HEK293 (cell line): ENCODE results near the gene PPP1R14C.

Source experiments
- CTCF ChIP-seq: fragments of 450-650 bp; formaldehyde crosslinking; IDR thresholded peaks from 2 replicates; pipeline ENCODE4 v1.5.1; 2016; ENCODE audit warnings: missing biosample characterization, missing genetic modification characterization
- ZNF133 ChIP-seq: fragments of 450-650 bp; formaldehyde crosslinking; IDR thresholded peaks from 2 replicates; pipeline ENCODE4 v1.5.1; 2016; ENCODE audit warnings: missing biosample characterization, missing genetic modification characterization
- ZNF214 ChIP-seq: fragments of 450-650 bp; formaldehyde crosslinking; IDR thresholded peaks from 2 replicates; pipeline ENCODE4 v1.5.1; 2017; ENCODE audit warnings: missing biosample characterization, mild to moderate bottlenecking, missing genetic modification characterization, borderline replicate concordance
- ZNF623 ChIP-seq: fragments of 450-650 bp; formaldehyde crosslinking; IDR thresholded peaks from 2 replicates; pipeline ENCODE4 v1.5.1; 2016; ENCODE audit warnings: missing biosample characterization, missing genetic modification characterization
- ZNF645 ChIP-seq: fragments of 450-650 bp; formaldehyde crosslinking; IDR thresholded peaks from 2 replicates; pipeline ENCODE4; 2016; ENCODE audit warnings: missing biosample characterization, missing genetic modification characterization

- no peak for TF ChIP-seq ZNF623 (tag by site-specific recombination)
- no peak for TF ChIP-seq ZNF645 (tag by site-specific recombination)
- TF ChIP-seq CTCF (tag by site-specific recombination), result no peak
- TF ChIP-seq ZNF133, result no peak
- no peak for TF ChIP-seq ZNF214 (tag by site-specific recombination)
Observed at GRCh38 chr6:150230832-150231524, 88.1 kb downstream of the PPP1R14C start.
